Measurements from ENCODE around the gene HLA-DQA1. TPM values are rescaled to one million over a fixed set of nuclear protein-coding genes. Genes with fewer than 3 reads are reported as not detected.

HLA-DQA1 gene
- total and polyA plus RNA-seq, 10 of the 15 experiments (the other 5 are each of a cell fraction or from before 2014, with no cell fraction given): 289 to 1,769 (median 460) TPM

GRCh38 chr6:32642720-32643106 is 5.5 kb downstream of the HLA-DQA1 start:
- TF ChIP-seq CTCF (IDR thresholded peaks at IDR 0.05 in 2 of 3, conservative IDR thresholded peaks at IDR 0.05 in 1 of 3; ENCODE audit: control insufficient read depth in 2 of 3, extremely low read depth in 1 of 3, insufficient read depth in 1 of 3, low read depth in 3 of 3, low read length in 3 of 3) (peak in 1 of 3 experiments; percentile 2; a peak in 1 of 6 replicates), POLR2A (IDR thresholded peaks at IDR 0.05; ENCODE audit: low read depth, low read length) (peak; percentile 53; the same call in 1 of the 2 replicates), MTA2 (IDR thresholded peaks at IDR 0.05; ENCODE audit: low read depth) (no peak), RAD21 (IDR thresholded peaks at IDR 0.05; ENCODE audit: insufficient read depth, low read depth, low read length) (no peak), SKIL (IDR thresholded peaks at IDR 0.05; ENCODE audit: low read depth, poor library complexity, severe bottlenecking) (no peak), SPI1 (IDR thresholded peaks at IDR 0.05; ENCODE audit: borderline replicate concordance, insufficient read depth, low read depth, low read length) (peak; percentile 34; the same call in 1 of the 2 replicates), POLR2AphosphoS5 (IDR thresholded peaks at IDR 0.05; ENCODE audit: low read length) (peak; percentile 62), GATAD2B (conservative IDR thresholded peaks at IDR 0.05; ENCODE audit: low read depth) (no peak)
- 56% methylated on average over 4 of the region's 6 CpGs for WGBS (ENCODE audit: insufficient coverage, insufficient replicate concordance, low lambda C conversion rate, missing lambda C conversion rate)
- H4K20me1 ChIP-seq (ENCODE audit: control insufficient read depth, insufficient read depth): no peaks in the 10 kb centered on the region
- SMC1A ChIA-PET (ENCODE audit: uncharacterized antibody, unreplicated experiment): interaction anchor here (0.7 to 2.0 kb wide), 3 partner anchors 18 to 62 kb away, joined by 3 to 8 read pairs (median 4); no protein-coding TSS in a partner anchor
- CTCF ChIA-PET: interaction anchor here (0.9 to 2.4 kb wide), 4 partner anchors 10 to 47 kb away, joined by 3 to 12 read pairs (median 5); no protein-coding TSS in a partner anchor
- RAD21 ChIA-PET (ENCODE audit: unreplicated experiment): interaction anchor here (0.6 to 3.0 kb wide), 3 partner anchors 19 to 253 kb away, joined by 3 to 13 read pairs (median 4); no protein-coding TSS in a partner anchor
- intact Hi-C loops (cut with micrococcal nuclease; ENCODE audit: unreplicated experiment): no loop called here
- H3K27ac ChIP-seq (ENCODE audit: control insufficient read depth, insufficient read depth): no peak overlapping the region
- no peak for FAIRE-seq
- peak; percentile 45 for ATAC-seq
- H3K4me1 ChIP-seq (ENCODE audit: control insufficient read depth, insufficient read depth, low read length): peaks cover 4% of the 10 kb centered on the region
- H3K36me3 ChIP-seq (ENCODE audit: control insufficient read depth in 2 of 2, insufficient read depth in 2 of 2, low read length in 1 of 2): no peaks in the 10 kb centered on the region; a peak in 3 of 4 replicates
- no peak overlapping the region for H3K4me2 ChIP-seq (ENCODE audit: control insufficient read depth, insufficient read depth)
- H3K27me3 ChIP-seq (replicated peaks in 1 of 2; ENCODE audit: control insufficient read depth in 2 of 2, insufficient read depth in 2 of 2, low read length in 1 of 2): no peaks in the 10 kb centered on the region
- H3K9me3 ChIP-seq (replicated peaks; ENCODE audit: control insufficient read depth, insufficient read depth, low read length): no peaks in the 10 kb centered on the region
- H2AFZ ChIP-seq (ENCODE audit: control insufficient read depth, low read depth, low read length): no peak overlapping the region
- POLR2A ChIA-PET: interaction anchor here (0.8 to 10.8 kb wide), 6 partner anchors 10 to 56 kb away, joined by 3 to 168 read pairs (median 6); partner anchors contain the start of genes HLA-DQB1 and HLA-DRB1
- H3K9ac ChIP-seq (ENCODE audit: control insufficient read depth, insufficient read depth, low read length): no peak overlapping the region
- DNase-seq (ENCODE audit: low read depth, low spot score): no peak
- H3K4me3 ChIP-seq: no peak overlapping the region
- peaks cover 47% of the 10 kb centered on the region for H3K79me2 ChIP-seq (ENCODE audit: control insufficient read depth, insufficient read depth, low read length)
- in situ Hi-C loops (cut with MboI): no loop called here
- BruUV-seq (replicated peaks): no TSS peak
